GM03348 (cell line): ENCODE data around the gene PRL.

Experiments used
- DNase-seq: peaks from one replicate; pipeline ENCODE4 v3.0.0; 2012; ENCODE audit warnings: low spot score

PRL gene

DNA sequence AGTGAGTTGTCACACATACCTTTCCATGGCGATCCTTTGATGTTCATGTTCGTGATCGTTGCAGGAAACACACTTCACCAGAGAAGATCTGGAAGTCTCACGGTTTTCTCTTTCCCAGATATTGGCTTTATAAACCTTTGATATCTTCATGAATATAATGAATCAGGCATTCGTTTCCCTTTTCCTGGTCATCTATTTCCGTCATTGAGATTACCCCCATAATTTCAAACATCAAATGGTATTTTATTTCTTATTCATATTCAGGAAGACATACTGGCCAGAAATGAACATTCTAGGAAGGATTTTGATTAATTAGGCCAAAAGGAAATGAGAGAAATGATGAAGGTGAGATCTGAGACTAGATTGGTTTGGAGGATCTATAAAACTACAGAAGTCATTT is at the start of gene PRL:
Gene PRL (minus strand): TSS at position 101 of the 400 bp plus-strand sequence. CDS start 54 bp downstream, at position 47.
- no peak for DNase-seq

DNA sequence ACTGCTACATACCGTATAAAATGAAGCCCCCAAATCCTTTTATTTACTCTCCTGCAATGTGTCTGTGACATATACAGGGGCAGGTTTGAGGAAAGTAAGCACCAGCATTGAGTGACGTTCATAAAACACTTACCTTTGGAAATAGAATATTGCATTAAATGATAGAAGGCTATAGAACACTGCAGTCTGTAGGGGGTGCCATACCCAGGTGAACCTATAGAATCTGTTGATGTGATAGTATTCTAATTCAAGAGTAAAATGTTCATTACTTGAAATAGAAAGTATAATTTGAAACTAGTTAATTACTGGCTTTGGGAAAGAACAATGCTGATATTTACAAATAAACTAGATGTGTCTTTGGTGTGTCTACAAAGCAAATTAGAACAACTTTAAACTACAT is 47.0 kb upstream of the PRL start:
- no peak for DNase-seq

DNA sequence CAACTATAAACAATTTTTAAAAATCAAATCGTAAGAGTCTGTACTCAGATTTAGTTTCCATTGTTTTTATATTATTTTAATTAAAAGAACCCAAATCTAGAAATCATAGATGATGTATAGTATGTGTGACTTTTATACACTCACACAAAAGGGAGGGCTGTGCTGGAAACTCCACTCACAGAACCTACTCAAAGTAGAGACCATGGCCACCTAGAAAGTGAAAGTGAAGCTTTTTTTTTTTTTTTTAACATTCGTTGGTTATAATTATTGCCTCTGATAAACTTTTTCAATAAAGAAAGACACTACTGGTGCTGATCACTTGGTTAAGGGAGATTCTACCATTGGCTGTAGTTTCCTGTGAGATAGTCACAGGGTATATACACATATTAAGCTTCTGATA is 37.9 kb upstream of the PRL start:
- DNase-seq: no peak

DNA sequence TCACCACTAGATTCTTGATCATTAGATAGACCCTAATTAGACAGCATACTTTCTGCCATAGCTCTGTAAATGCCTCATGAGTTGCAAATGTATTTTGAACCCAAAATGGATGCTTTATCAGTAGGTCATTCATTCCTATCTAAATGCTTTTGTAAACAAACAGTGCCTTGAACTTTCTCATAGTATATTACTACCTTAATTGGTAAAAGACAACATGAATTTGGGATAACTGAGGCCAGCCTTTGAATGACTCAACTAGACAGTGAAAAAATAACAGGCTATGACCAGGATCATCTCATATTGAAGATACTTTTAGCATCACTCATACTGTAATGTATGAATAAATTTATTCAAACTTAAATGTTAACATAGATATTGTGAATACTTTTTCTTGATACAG is 37.0 kb upstream of the PRL start:
- no peak for DNase-seq

DNA sequence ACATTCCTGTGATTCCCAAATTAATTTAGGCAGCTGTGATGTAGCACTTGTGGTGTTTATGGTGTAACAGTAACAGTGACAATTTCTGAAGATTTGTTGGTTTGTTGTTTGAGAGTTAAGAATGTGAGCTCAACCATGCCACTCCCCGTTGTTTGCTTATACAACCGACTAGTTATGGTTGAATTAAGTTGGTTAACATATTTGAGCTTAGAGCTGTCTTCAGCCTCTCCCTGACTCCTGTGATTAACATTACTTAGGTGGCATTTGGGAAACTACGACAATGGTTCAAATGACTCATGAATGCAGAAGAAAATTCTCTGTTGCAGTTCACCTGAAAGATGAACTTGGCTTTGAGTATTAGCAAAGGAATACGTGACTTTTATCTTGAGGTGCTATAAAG is 35.9 kb upstream of the PRL start:
- DNase-seq: no peak

DNA sequence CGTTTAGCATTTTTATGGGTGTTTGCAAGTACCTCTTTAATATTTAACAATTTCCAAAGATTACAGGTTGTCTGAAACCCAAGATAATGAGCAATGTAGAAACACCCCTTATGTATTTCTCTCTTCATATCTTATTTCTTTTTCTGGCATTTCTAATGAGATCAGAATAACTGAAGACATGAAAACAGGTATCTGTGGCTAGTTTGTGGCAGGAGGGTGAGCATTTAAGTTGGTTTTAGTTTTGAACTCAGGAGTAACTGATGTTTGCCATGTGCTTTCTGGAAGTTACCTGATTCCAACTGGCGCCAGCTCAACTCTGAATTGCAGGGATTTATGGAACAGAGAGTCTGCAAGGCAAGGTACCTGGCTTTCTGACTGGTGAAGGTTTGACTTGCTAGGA is 35.4 kb upstream of the PRL start:
- no peak for DNase-seq

DNA sequence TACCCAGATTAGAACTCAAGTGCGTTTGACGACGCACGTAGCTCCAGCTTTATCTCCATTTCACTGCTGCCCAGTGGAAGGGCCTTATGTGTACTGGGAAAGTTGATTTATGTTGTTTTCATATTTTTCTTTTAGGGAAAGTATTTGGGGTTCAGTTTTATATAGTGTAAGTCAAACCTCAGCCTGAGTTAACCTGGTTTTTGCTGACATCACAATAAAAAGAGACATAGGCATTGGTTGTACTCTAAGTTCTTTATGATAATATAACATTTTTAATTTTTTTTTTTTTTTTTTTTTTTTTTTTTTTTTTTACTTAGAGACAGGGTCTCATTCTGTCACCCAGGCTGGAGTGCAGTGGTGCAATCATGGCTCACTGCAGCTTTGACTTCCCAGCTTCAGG is 34.1 kb upstream of the PRL start:
- no peak for DNase-seq

DNA sequence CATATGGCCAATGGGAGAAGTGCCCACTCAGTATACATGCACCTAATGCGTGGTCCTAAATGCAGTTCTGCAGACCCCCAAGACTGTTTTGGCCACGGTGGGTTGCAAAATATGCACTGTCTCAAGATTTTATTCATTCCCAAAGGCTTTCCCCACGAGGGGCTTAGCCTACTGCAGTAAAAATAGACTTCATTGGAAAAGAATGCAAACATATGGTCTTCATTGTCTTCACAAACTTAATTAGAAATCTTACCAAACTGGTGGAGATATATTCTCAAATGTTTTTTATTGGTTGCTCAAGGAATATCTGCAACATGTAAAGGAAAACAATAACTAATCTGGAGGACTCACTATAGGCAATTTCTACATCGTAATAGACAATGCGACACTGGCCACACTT is 31.6 kb upstream of the PRL start:
- peak; percentile 14 for DNase-seq

DNA sequence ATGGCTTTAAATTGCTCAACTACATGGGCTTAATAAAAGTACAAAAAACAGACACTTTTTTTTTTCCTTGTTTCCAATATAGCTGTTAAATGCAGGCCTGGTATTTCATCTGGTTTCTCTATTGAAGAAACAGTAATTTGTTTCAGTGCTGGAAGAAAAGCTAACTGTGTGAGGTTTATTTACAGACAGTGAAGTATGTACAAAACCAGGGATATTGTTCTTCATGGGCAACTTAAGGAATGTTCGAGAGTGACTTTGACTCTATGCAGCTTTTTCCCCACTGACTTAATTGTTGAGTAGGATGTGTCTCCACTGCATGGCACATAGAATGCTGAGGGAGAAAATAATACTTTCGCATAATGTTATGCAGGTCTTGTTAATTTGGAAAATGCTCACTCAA is 31.0 kb upstream of the PRL start:
- DNase-seq: no peak

DNA sequence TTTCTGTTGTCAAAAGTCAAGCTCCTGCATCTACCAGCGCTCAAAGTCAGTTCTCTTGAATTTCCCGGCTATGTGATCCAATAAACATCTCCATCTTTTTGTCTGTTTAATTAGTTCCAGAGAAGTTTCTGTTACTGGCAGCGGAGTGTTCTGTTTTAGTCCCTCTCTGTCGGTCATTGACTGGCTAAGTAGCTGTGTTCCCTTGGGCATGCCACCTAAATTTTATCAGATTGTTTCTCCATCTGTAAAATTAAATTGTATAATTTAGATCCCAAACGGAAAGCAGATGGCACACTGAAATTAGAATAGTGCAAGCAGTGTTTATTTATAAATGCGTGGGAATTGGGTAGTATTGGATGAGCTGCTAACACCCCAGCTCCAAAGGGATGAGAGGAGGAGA is 29.7 kb upstream of the PRL start:
- no peak for DNase-seq

DNA sequence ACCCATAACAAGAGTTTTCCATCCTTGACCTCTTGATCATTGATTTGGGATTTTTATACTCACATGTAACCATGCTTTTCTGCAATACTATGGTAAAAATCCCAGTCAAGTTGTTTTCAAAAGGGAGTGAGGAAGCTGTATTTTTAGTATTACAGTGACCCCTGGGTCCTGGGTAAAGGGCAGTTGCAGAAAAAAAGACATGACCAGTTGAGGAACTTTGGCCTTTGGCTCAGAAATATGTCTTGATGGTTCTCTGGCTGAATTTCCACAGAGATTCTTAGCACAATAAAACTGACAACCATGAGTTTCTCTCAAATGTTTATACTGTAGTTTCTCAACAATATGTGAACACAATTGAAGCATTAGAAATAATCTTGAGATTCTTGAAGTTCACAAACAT is 28.6 kb upstream of the PRL start:
- DNase-seq: no peak

DNA sequence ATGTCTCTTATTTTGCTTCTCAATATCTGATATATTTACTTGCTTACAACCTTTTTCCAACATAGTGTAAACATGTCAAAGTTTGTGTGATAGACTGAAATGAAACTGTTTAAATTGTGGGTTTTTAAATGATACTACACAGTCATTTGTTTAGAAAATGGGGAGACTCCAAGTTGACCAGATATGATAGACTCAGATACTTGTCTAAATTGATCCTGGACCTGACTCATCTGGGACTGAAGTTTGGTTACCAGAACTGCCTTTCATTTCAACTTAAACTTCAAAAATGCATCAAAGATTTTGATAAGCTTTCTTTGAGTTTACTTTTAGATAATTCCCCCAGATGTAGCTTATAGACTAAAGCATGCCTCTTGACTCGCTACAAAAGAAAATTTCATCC is 27.0 kb upstream of the PRL start:
- DNase-seq: no peak

DNA sequence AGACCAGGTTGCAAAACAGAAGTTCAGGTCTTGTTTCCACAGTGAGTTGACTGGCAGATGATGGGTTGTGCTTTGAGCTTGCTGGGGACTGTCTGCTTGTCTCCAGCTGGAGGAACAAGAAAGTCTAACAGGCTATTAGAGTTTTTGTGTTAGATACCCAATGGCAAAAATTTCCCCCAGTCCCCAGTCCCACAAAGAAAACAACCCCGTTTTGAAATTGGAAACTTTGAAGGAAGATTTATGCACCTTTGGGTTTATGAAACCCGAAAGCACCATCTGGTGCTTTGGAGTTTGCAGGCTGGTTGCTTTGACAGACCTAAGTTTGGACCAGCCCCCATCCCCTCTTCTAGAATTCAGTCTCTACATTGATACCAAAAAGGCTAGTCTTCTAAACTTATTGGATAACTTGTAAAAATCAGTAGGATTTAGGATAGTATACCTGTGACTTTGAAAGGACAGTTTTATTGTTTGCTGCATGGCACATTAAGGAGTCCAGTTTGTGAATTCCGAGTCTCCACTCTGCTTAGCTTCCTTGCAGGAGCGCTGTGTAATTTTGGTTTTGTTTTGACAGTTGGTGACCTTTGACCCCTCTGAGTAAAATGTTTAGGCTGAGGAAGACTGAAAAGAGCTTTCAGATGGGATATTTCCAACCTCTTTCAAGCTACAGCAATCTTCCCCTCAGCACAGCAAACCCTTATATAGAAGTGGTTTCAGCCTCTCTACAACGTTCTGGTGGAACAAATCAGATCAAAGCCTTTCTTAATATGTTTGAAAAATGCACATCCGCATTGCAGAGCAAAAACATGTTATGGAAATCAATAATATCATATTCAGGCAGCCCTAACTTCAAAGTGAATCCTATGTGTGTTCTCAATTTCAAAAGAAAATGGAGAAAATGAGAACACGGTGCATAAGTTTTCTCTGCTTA is 25.5 kb upstream of the PRL start:
- no peak for DNase-seq

DNA sequence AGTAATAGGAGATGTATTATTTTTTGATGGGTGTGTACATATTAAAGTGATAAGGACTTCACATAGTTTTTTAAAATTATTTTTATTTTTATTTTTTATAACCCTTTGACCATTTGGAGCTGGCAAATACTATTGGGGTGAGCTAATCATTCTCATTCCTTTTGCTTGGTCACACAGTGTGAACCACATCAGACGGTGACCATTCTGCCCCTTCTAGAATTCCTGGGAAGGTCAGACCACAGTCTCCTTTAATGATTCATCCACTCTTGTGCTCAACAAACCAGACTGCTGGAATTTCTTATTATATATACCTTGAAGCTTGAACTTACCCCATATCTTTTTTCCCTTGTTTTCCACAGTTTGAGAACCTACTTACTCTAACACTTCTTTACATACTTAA is 23.9 kb upstream of the PRL start:
- DNase-seq: peak; percentile 55

DNA sequence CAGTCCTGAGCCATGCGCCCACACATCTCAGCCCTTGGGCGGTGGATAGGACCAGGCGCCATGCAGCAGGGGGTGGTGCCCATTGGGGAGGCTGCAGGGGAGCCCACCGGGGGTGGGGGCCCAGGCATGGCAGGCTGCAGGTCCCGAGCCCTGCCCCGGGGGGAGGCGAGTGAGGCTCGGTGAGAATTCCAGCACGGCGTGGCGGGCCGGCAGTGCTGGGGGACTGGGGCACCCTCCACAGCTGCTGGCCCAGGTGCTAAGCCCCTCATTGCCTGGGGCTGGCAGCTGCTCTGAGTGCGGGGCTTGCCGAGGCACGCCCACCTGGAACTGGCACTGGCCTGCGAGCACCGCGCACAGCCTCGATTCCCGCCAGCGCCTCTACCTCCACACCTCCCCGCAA is 21.6 kb upstream of the PRL start:
- no peak for DNase-seq

DNA sequence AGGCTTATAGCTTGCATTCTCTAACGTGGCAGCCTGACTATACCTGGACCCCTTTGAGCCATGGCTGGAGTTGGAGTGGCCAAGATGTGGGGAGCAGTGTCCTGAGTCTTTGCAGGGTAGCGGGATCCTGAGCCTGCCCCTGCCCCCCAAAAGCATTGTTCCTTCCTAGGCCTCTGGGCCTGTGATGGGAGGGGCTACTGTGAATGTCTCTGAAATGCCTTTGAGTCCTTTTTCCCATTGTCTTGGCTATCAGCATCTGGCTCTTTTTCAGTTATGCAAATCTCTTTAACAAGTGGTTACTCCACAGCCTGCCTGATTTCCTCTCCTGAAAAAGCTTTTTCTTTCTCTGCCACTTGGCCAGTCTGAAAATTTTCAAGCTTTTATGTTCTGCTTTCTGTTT is 17.0 kb upstream of the PRL start:
- no peak for DNase-seq

DNA sequence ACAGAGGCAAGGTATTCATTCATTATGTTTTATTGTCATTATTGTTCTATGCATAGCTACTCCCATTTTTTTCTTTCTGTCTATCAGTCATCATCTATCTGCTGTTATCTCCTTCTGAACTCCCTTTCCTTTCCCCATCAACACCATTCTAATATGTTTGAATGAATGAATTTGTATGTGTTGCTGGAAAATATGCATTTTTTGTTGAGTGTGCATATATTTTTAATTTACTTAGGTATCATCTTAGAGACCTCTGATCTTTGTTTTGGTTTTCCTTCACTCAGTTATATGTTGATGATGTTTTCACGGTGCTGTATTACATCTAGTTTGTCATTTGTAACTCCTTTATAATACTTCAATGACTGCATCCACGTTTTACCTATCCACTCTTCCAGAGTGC is 12.1 kb upstream of the PRL start:
- DNase-seq: no peak

DNA sequence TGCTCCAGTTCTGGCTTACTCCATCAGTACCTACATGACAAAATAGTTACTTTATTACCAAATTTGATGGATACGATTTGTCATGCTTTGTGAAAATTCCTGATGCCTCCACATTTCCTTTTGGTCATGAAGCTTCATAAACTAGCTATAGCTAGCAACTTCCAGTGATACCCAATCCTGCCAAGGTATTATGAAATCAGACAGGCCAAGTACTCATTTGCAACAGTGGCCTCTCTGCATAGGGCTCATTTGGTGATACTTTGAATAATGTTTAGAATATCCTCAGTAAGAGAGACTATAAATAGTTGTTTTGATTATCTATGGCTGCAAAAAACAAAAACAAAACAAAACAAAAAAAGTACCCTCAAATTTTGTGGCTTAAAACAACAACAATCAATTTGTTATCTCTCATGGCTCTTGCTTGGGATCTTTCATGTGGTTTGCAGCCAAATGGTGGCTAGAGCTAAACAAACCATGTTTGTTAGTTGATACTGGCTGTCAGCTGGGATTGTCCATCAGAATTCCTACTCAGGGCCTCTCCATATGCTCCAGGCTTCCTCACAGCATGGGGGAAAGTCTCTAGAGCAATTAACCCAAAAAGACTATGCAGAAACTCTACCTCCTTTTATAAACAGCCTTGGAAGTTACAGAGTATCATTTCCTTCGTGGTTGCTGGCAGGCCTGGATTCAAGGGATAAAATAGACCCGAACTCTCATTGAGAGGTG is 10.1 kb upstream of the PRL start:
- no peak for DNase-seq

DNA sequence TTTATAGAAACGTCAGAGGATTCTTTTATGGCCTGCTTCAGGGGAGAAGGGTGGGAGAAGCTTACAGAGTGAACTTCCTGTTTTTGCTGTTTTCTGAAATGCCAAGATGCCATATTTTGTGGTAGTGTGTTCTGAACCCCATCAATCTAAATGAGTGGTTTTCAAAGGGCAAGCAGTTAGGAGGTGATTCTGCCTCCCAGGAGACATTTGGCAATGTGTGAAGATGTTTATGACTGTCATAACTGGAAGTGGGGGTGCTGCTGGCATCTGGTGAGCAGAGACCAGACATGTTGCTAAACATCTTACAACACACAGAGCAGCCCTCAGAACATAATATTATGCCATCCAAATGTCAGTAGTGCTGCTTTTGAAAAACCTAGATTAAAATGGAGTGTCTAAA is 6.0 kb upstream of the PRL start:
- DNase-seq: no peak

DNA sequence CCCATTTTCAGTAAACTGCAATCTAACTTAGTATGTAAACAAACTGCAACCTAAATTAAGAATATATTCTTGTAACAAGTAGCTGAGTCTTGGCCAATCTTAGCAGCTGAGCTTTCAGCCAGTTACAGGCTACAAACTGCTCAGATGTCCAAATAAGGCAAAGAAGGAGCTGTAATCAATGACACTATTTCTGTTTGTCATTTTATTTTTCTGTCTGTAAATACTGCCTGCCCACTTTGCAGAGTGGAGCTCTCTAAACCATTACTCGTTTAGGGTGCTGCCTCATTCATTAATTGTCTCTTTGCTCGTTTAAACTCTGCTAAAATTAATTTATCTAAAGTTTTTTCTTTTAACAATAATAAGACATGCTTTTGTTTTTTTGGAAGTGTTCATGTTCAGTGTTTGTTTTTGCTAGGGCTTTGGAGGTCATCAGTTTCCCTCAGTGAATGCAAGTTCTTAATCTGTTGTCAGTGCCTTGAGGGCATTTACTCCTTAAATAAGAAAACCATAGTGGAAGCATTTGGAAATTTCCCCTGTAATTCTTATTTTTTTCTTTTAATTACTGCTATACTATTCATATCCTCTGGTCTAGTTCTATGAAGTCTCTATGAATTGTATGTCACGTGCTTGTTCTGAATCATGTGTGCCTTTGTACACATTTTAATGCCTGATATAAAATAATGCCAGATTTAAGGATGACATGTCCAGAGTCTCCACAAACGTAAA is 3.6 kb upstream of the PRL start:
- no peak for DNase-seq

DNA sequence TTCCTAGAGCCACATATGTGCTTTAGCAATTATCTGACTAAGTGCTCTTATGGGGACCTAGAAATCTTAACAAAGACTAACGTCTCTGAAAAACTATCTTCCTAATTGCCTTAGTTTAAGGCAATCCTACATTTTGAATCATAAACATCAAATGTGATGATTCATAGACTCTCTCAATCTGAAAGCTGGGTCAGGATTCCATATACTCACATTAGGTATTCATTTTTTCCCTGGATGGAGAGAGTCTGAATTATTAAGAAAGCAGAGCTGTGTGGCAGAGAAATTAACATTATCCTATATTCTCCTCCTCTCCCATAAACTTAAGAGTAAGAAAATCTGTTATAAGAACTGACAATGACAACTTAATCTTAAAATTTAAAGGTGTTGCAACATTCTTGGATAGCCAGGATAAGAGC is 1.6 kb upstream of the PRL start:
- DNase-seq: no peak

DNA sequence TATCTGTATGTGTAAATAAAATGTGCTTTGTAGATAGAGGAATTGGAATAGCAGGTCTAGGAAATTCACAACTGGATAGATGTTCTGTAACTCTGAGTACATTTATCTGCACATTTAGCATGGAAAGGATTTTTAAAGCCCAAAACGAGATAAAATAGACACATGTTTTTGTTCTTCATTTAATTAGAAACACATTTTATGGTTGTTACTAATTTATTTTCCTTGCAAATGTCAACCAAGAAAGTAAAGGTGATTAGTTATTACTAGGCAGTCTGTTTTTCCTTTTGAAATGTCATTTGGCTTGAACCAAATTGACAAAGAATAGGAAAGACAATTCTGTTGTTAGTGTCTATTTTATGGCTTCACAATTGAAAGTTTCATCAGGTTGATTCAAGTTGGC is 769 bp downstream of the PRL start:
- no peak for DNase-seq

DNA sequence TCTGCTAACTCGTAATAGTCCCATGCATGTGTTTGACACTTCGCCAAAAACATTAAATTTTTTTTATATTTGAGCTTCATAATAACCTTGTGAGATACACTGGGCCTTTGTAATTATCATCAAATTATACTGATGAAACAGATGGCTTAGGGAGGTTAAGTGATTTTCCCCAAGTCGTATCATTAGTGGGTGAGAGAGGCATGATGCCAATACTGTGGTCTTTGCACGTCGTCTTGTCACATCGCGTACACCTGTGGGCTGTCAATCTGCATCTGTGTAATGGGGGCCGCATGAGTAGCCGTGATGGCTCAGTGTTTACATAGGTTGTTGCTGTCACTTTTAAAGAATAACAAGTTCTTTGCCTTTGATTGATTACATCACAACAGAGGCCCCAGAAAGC is 1.7 kb downstream of the PRL start:
- no peak for DNase-seq
